ENCODE results near the gene ATP8A2. TPM values are rescaled to one million over a fixed set of nuclear protein-coding genes. Genes with fewer than 3 reads are reported as not detected.
A peak's percentile ranks its signal among the peaks of the same experiment; 100 is the strongest.

The ATP8A2 gene
- total RNA-seq, 1 donor from 2014 or later = 1.3 TPM

DNA sequence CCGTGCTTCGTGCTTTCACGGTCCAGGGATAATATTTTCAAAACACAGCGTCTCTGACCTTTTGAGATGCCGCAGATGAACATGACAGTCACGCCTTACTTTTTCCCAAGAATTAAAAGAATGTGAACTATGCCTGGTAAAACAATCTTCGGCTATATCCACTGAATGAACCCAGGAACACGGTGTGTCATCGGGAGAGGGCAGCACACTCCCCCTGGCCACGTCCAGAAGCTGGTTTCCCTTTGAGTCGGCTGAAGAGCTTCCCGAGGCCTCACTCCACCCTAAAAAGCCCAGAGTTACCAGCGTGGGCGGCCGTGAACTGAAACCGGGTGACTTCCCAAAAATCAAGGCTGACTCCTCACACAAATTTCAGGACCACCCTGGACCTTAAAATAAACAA, 702.9 kb downstream of the ATP8A2 start:
- Mint-ChIP-seq H3K27ac (ENCODE audit: unreplicated experiment) (no peak overlapping the region), H3K9me3 (ENCODE audit: unreplicated experiment) (no peaks in the 10 kb centered on the region), H3K4me1 (ENCODE audit: low read depth, unreplicated experiment) (peaks cover 5% of the 10 kb centered on the region), H3K4me3 (ENCODE audit: unreplicated experiment) (no peak overlapping the region), H3K27me3 (ENCODE audit: low read depth, unreplicated experiment) (peaks cover 4% of the 10 kb centered on the region), H3K36me3 (ENCODE audit: low read depth, unreplicated experiment) (no peaks in the 10 kb centered on the region)
- H2AFZ ChIP-seq (ENCODE audit: low read depth, low read length) = peak overlapping the region; percentile 41
- no peaks in the 10 kb centered on the region for H3K27me3 ChIP-seq (ENCODE audit: insufficient read depth, low read length)
- H4K20me1 ChIP-seq (ENCODE audit: insufficient read depth, low read length) = no peaks in the 10 kb centered on the region
- H3K27ac ChIP-seq (ENCODE audit: low read depth, low read length) = no peak overlapping the region
- H3K9ac ChIP-seq (ENCODE audit: low read length) = no peak overlapping the region
- FAIRE-seq (no peak), DNase-seq (ENCODE audit: low read depth) (peak; percentile 26)
- H3K4me2 ChIP-seq (ENCODE audit: low read length) = peak overlapping the region; percentile 76
- H3K79me2 ChIP-seq (ENCODE audit: insufficient read depth, low read length) = no peaks in the 10 kb centered on the region
- H3K4me1 ChIP-seq (ENCODE audit: insufficient read depth, low read length) = peaks cover 2% of the 10 kb centered on the region
- H3K9me3 ChIP-seq (ENCODE audit: insufficient read depth, low read depth, low read length) = no peaks in the 10 kb centered on the region
- no peaks in the 10 kb centered on the region for H3K36me3 ChIP-seq (ENCODE audit: insufficient read depth, low read length)
- TF ChIP-seq EZH2 (IDR thresholded peaks at IDR 0.05; ENCODE audit: insufficient read depth, low read length) = no peak
- TF ChIP-seq, protein P1, sequence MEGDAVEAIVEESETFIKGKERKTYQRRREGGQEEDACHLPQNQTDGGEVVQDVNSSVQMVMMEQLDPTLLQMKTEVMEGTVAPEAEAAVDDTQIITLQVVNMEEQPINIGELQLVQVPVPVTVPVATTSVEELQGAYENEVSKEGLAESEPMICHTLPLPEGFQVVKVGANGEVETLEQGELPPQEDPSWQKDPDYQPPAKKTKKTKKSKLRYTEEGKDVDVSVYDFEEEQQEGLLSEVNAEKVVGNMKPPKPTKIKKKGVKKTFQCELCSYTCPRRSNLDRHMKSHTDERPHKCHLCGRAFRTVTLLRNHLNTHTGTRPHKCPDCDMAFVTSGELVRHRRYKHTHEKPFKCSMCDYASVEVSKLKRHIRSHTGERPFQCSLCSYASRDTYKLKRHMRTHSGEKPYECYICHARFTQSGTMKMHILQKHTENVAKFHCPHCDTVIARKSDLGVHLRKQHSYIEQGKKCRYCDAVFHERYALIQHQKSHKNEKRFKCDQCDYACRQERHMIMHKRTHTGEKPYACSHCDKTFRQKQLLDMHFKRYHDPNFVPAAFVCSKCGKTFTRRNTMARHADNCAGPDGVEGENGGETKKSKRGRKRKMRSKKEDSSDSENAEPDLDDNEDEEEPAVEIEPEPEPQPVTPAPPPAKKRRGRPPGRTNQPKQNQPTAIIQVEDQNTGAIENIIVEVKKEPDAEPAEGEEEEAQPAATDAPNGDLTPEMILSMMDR (IDR thresholded peaks at IDR 0.05; ENCODE audit: insufficient read depth, low read depth, low read length) = no peak
- peak overlapping the region; percentile 24 for H3K4me3 ChIP-seq (ENCODE audit: insufficient read depth, low read depth, low read length)

Other genes with a start within 250 kb of the ATP8A2 start
- 0.02 TPM in 1 of 2 replicates, not detected in the other for gene AMER2, start 199.7 kb upstream of the ATP8A2 start, total RNA-seq
- gene MTMR6, start 84.5 kb upstream of the ATP8A2 start, total RNA-seq = 18.5 and 19.3 TPM in 2 replicates
- 50.2 and 53.2 TPM in 2 replicates for gene NUP58, start 70.3 kb upstream of the ATP8A2 start, total RNA-seq

Measured in astrocyte (in vitro differentiated cells and primary cell).